ENCODE measurements around the gene MALAT1.

- TF ChIP-seq POLR2A (IDR thresholded peaks at IDR 0.05): no peak
- TF ChIP-seq POLR2AphosphoS5 (IDR thresholded peaks at IDR 0.05; ENCODE audit: insufficient read depth in 1 of 2, low read depth in 1 of 2): no peak
Observed at GRCh38 chr11:65545853-65546216, 47.0 kb downstream of the MALAT1 start.
